Measurements from ENCODE around the gene PROKR1.
"Not testable (repeated sequence)": the region's sequence is repeated elsewhere in the genome, so short reads cannot be mapped to it uniquely, and the experiment has no call there.

PROKR1 gene

DNA sequence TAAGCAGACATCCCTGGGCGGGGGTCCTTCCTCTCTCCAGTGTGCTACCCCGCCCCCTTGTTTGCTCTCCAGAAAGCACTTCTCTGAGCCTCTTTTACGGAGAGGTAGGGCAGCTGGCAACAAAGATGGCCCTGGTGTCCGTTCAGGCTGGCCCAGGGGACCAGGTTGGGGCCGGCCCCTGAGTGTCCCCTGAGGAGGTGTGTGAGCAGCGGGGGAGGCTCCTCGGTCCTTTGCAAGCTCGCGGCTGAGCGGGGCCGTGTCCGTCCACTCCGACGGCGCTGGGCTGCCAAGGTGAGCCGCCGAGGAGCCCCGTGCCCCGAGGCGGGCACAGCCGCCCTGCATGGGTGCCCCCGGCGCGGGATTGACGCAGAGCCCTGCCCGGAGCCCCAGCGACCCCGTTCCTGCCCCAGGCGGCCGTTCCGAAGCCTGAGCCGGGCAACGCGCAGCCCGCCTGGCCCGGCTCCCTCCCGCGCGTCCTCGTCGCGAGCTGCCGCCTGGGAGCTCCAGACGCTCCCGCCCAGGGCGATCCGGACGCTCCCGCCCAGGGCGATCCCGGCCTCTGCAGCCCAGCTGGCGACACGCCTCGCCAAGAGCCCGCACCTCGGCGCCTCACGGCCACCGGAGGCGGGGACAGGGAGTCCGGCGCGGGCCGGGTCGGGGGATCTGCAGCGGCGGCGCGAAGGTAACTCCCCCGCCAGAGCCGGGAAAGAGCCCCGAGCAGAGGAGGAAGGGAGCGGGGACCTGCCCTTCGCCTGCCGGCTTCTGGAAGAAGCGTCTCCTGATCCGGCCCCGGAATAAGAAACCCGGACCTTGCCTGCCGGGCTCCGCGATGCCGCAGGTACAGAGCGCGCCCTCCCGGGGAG is at the start of gene PROKR1:
TSS of gene PROKR1 (plus strand) at position 569 of the 863 bp plus-strand sequence. CDS start 2,243 bp downstream, outside the sequence.
- H3K4me3 ChIP-seq (ENCODE audit: low read length) = peak within 1 kb of the TSS; percentile 14
- DNase-seq (ENCODE audit: low read depth) = peak; percentile 28
- TF ChIP-seq, protein P1, sequence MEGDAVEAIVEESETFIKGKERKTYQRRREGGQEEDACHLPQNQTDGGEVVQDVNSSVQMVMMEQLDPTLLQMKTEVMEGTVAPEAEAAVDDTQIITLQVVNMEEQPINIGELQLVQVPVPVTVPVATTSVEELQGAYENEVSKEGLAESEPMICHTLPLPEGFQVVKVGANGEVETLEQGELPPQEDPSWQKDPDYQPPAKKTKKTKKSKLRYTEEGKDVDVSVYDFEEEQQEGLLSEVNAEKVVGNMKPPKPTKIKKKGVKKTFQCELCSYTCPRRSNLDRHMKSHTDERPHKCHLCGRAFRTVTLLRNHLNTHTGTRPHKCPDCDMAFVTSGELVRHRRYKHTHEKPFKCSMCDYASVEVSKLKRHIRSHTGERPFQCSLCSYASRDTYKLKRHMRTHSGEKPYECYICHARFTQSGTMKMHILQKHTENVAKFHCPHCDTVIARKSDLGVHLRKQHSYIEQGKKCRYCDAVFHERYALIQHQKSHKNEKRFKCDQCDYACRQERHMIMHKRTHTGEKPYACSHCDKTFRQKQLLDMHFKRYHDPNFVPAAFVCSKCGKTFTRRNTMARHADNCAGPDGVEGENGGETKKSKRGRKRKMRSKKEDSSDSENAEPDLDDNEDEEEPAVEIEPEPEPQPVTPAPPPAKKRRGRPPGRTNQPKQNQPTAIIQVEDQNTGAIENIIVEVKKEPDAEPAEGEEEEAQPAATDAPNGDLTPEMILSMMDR (IDR thresholded peaks at IDR 0.05; ENCODE audit: insufficient read depth, low read depth, low read length, missing control alignments) = no peak

DNA sequence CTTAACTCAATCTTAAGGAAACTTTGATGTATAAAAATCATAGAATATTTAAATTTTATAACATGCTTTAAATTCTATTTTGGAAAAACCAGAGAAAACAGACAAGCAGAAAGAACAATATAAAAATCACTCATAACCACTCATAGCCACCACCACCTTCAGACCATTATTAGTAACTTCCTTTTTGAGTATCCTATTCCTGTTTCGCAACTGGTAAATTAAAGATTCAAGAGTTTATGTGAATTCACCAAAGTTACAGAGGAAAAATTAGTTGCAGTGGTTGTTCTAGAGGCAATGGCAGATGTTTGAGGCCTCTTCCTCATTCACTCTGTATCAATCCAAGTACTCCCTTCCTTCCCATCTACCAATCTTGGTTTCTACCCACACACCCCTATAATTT is 49.3 kb upstream of the PROKR1 start:
- no peak overlapping the region for H3K4me3 ChIP-seq (ENCODE audit: low read length)
- peak; percentile 7 for DNase-seq (ENCODE audit: low read depth)
- TF ChIP-seq, protein P1 (IDR thresholded peaks at IDR 0.05; ENCODE audit: insufficient read depth, low read depth, low read length, missing control alignments) = no peak

DNA sequence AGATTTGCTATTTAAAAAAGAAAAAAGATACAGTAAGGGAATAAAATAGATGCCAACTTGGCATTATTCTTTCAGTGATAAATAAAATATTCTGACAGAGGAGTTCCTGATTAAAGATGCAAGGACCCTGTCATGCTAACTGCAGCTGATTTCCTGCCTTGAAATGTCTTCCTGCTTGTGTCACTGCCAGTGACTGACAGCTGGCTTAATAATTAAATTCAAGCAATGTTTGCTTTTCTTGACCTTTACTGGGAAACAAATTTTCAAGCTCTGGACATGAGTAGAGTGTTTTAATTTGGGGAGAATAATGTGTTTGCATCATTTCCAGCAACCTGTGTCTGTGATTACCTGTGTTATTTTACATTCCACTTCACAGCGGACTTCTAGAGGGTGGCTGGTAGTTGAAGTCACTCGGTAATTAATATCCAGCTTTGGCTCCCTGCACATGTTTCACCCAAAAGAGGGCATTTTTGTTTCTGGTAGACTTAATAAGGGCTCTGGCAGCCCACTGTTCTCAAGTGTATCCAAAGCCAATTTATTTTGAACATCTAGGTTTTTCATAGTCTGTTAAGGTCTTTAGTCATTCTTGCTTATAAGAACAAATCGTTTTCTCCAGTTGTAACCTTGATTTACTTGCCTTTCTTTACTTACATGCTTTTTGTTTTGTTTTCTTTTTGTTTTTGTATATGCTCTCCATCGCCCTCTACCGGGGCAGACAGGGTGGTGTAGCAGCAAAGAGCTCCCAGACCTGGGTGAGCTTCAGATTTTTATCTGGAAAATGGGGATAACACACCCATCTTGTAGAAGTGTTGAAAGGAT is 48.5 kb upstream of the PROKR1 start:
- DNase-seq (ENCODE audit: low read depth) = peak; percentile 57
- H3K4me3 ChIP-seq (ENCODE audit: low read length) = no peak overlapping the region
- TF ChIP-seq, protein P1 (IDR thresholded peaks at IDR 0.05; ENCODE audit: insufficient read depth, low read depth, low read length, missing control alignments) = peak; percentile 93

DNA sequence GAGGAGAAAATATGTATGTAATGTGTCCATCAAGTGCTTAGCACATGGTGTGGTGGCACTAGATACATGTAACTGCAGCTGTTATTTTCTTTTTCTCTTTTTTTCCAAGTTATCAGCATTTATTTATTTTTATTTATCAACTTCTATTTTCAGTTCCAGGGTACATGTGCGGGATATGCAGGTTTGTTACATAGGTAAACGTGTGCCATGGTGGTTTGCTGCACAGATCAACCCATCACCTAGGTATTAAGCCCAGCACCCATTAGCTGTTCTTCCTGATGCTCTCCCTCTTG is 47.9 kb upstream of the PROKR1 start:
- H3K4me3 ChIP-seq (ENCODE audit: low read length); DNase-seq (ENCODE audit: low read depth): not testable (repeated sequence)

DNA sequence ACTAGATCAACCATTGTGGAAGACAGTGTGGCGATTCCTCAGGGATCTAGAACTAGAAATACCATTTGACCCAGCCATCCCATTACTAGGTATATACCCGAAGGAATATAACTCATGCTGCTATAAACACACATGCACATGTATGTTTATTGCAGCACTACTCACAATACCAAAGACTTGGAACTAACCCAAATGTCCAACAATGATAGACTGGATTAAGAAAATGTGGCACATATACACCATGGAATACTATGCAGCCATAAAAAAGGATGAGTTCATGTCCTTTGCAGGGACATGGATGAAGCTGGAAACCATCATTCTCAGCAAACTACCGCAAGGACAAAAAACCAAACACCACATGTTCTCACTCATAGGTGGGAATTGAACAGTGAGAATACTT is 42.9 kb upstream of the PROKR1 start:
- not testable (repeated sequence) for H3K4me3 ChIP-seq (ENCODE audit: low read length); DNase-seq (ENCODE audit: low read depth)

DNA sequence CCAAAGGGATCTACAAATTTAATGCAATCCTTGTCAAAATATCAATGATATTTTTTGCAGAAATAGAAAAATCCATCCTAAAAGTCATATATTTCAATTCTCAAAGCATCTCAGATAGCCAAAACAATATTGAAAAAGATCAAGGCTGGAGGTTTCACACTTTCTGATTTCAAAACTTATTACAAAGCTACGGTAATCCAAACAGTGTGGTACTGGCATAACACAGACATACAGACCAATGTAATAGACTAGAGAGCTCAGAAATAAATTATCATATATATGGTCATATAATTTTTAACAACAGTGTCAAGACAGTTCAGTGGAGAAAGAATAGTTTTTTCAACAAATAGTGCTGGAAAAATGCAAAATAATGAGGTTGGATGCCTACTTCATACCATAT is 40.3 kb upstream of the PROKR1 start:
- no peak overlapping the region for H3K4me3 ChIP-seq (ENCODE audit: low read length)
- TF ChIP-seq, protein P1 (IDR thresholded peaks at IDR 0.05; ENCODE audit: insufficient read depth, low read depth, low read length, missing control alignments) = no peak
- DNase-seq (ENCODE audit: low read depth) = no peak

DNA sequence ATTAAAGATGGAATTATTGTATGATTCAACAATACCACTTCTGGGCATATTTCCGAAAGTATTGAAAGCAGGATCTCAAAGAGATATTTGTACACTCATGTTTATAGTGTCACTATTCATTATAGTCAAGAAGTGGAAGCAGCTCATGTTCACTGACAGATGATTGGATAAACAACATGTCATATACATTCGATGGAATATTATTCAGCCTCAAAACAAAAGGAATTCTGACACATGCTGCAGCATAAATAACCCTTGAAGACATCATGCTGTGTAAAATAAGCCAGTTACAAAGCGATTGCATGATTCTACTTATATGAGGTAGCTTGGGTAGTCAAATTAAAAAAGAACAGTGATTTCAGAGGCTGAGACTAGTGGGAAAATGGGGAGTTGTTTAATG is 39.3 kb upstream of the PROKR1 start:
- H3K4me3 ChIP-seq (ENCODE audit: low read length) = no peak overlapping the region
- TF ChIP-seq, protein P1 (IDR thresholded peaks at IDR 0.05; ENCODE audit: insufficient read depth, low read depth, low read length, missing control alignments) = no peak
- no peak for DNase-seq (ENCODE audit: low read depth)

DNA sequence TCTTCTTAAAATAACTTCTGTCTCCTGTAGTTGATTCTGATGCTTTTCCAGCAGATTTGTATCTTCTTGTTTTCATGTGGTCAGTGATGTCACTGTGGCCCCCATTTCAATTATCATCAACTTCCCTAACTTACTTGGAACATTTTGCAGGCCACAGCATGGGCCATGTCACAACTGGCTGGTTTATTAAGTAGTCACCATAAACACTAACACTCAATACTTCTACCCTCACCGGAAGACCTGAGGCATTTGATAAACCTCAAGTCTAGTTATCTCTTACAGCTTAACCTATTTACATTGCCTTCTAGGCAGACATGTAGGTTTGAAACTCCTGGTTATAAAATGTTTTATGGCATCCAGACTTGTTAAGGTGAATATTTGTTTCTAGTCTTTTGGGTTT is 37.4 kb upstream of the PROKR1 start:
- TF ChIP-seq, protein P1 (IDR thresholded peaks at IDR 0.05; ENCODE audit: insufficient read depth, low read depth, low read length, missing control alignments) = no peak
- no peak overlapping the region for H3K4me3 ChIP-seq (ENCODE audit: low read length)
- no peak for DNase-seq (ENCODE audit: low read depth)
